GM18870 (cell line): Measurements from ENCODE around the gene MYBPC1.
"Not testable (repeated sequence)": the region's sequence is repeated elsewhere in the genome, so short reads cannot be mapped to it uniquely, and the experiment has no call there.

Source experiments
- ATAC-seq: cut with Tn5 transposase; IDR thresholded peaks from one replicate; pipeline ENCODE4 v1.9.1; 2021; ENCODE audit warnings: moderate library complexity; ENCODE audit not compliant: unreplicated experiment

Gene MYBPC1

DNA sequence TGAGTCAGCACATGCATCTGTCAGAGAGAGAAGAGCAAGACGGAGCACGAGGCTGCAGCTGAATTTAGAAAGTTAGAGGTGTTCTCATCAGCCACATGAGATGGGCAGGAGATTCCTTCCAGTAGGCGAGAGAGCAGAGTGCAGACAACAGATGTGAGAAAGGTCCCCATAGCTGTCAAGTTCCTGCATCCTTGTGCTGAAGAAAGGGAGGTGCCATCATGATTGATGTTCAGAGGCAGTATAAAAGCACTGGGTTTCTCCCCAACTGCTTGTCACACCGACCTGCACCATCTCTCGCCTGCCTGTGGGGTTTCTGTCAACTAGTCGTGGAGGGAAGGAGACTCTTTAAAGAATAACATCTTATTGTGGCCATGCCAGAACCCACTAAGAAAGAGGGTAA, at the start of gene MYBPC1:
Gene MYBPC1 (plus strand): TSS at position 272 of the 400 bp plus-strand sequence. CDS start 100 bp downstream, at position 372.
- no peak for ATAC-seq

GRCh38 chr12:101551362-101552114, 43.2 kb upstream of the MYBPC1 start:
- ATAC-seq, result no peak

DNA sequence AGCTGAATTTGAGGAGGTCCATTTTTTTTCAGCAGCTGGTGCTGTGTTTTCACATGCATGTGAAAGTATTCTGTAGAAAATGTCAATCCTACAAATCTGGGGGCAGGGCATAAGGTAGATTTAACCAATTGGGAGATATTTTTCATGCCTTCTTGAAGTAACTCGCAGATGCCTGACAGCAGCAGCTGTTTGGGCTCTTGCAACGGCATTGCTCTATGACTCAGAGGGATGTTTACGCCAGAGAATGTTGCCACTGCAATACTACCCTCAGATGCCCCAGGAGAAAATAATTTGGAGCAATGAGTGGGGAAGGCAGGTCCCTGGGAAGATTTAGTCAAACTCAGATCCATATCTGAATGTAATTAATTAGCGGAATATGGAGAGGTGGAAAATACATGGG, 42.5 kb upstream of the MYBPC1 start:
- ATAC-seq, result no peak

GRCh38 chr12:101557094-101557493, 37.7 kb upstream of the MYBPC1 start:
- no peak for ATAC-seq

- not testable (repeated sequence) for ATAC-seq
These were observed 36.0 kb upstream of the MYBPC1 start for GRCh38 chr12:101558726-101559125.

GRCh38 chr12:101563212-101563611, 31.6 kb upstream of the MYBPC1 start:
- ATAC-seq, result no peak

- no peak for ATAC-seq
These were observed 29.9 kb upstream of the MYBPC1 start for GRCh38 chr12:101564912-101565311.

- no peak for ATAC-seq
These were observed 28.5 kb upstream of the MYBPC1 start for GRCh38 chr12:101566318-101566717.

DNA sequence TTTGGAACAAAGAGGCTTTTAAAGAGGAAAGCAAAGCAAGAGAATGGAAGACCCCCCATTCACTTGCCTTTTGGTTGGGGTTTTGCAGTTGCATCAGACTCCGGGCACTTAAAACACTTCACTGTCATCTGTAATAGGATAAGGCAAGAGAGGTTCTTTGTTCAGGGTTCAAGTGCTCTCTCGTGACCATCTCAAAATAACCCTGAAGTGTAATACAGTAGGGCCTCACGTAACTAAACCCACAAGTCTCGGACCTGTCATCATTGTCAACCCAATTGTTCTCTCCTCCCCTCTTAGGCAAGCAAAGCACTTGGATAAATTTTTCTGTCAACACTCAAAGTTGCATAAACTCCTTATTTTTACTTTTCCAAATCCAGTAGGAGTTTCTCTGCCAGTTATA, 26.9 kb upstream of the MYBPC1 start:
- ATAC-seq, result no peak

DNA sequence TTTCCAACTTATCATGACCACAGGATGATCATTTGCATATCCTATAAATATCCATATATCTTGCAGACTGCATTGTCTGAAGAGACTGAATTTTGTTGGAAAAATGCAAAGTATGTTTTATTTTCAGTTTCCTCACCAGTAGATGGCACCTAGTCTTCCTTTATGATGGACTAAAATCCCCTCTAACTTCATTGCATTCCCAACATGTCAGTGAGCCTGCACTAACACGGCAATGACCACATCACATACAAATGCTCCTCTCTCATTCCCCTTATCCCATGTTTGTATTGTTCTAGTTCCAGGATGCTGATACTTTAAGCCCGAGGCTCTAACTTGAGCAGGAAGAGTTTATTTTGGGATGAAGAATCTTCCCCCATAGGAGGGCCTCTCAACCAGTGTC, 24.7 kb upstream of the MYBPC1 start:
- no peak for ATAC-seq

DNA sequence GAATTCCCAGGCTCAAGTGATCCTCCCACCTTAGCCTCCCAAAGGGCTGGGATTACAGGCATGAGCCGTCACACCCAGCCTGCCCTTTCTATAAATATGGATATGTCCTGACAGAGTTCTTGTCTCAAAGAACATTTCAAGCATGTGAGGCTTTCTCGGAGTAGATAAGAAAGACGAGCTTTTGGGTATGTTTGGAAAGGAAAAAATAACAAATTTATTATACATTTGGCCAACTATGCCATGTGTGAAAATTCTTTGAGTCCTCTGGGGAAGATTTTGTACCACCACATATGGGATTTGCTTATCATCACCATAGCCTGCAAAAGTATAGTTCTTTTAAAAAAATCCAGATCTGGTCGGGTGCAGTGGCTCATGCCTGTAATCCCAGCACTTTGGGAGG, 23.7 kb upstream of the MYBPC1 start:
- ATAC-seq, result no peak

GRCh38 chr12:101573743-101574142, 21.0 kb upstream of the MYBPC1 start:
- no peak for ATAC-seq

DNA sequence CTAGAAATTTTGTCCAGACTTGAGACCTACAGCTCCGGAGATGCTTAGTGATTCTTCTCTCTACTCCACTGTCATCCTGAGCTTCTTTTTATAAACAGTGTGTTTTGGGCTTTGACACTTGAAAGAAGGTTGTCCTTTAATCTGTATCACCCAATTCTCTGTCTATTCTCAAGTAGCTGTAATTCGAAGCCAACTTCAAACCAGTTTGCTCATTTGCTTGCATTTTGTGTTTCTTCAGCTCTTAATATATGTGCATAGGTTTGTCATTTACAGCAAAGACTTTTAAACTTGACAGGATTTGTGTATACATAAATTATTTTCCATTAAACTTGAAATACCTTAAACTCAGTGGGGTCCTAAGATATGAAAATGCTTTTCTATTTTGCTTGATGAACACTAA, 16.4 kb upstream of the MYBPC1 start:
- ATAC-seq, result no peak

GRCh38 chr12:101581190-101581589, 13.6 kb upstream of the MYBPC1 start:
- no peak for ATAC-seq

- no peak for ATAC-seq
These were observed 11.8 kb upstream of the MYBPC1 start for GRCh38 chr12:101582937-101583336.

- ATAC-seq, result no peak
These were observed 4.4 kb upstream of the MYBPC1 start for GRCh38 chr12:101590383-101590782.

GRCh38 chr12:101591781-101592180, 3.0 kb upstream of the MYBPC1 start:
- no peak for ATAC-seq

- no peak for ATAC-seq
These were observed 2.3 kb upstream of the MYBPC1 start for GRCh38 chr12:101592448-101592847.

- no peak for ATAC-seq
These were observed 1.9 kb upstream of the MYBPC1 start for GRCh38 chr12:101592921-101593320.

- no peak for ATAC-seq
These were observed 1.4 kb downstream of the MYBPC1 start for GRCh38 chr12:101596172-101596571.

DNA sequence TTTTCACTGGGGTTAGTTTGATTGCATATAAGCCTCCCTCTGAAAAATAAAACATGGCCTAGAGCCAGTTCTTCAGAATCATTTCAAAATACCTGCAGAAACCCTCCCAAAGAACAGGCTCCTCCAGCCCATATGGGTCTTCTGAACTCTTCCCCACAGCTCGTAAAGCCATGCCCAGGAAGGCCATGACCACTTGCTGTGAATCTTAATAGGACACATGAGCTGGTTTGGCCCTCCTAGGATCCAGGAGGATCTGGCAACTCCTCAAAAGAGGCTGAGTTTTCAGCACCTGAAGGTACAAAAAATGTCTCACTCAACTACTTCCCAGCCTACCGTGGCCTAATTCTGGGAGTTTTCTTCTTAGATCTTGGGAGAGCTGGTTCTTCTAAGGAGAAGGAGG, 2.4 kb downstream of the MYBPC1 start:
- no peak for ATAC-seq

DNA sequence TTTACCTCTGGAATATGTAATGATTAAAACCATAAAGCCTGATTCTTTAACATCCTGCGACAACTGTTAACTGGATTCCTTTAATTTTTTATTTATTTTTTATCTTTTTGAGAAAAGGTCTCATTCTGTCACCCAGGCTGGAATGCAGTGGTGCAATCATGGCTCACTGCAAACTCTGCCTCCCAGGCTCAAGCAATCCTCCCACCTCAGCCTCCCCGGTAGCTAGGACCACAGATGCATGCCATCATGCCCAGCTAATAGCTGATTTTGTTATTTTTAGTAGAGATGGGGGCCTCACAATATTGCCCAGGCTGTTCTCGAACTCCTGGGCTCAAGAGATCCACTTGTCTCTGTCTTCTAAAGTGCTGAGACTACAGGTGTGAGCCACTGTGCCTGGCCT, 3.7 kb downstream of the MYBPC1 start:
- no peak for ATAC-seq

DNA sequence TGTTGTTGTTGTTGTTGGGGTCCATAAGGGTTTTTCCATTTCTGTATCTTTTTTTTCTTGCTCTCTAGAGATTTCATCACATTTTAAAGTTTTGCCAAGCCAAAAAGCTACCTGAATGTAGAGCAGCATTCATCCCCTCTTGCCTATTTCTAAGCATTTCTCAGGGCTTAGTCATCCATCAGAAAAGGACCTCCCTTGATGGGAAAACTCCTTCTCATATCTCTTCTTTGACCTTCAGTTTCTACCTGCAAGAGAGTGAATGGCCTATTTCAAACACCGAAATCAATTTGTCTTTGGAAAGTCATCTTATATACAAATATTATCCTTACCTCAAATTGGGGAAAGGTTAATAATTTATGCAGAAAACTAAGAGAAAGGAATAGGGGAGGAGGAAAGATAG, 4.5 kb downstream of the MYBPC1 start:
- no peak for ATAC-seq
